DLD1 (cell line): ENCODE results near the gene IL22.
"Not testable (repeated sequence)": the region's sequence is repeated elsewhere in the genome, so short reads cannot be mapped to it uniquely, and the experiment has no call there.

Experiments used
- in situ Hi-C: cut with HindIII; loops from 2 replicates; pipeline ENCODE4 v1.10.0; 2017; ENCODE audit warnings: low sequenced_read_pairs

IL22 gene

DNA sequence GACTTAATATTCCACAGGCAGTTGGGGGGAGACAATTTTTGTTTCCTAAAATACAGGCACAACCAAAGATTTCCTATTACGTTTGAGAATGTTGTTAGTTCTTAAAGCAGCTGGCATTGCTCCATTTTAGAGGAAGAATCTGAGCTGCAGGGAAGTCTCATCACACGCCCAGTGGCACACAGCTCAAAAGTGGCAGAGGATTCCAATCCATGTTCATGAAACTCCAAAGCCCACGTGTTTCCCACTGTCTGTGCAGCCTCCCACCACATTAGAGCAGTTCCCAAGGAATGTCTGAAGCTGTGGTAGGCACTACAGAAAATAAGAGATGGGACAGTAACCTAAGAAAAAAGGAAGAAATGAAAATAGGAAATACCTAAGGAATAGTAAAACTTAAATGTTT, 21.7 kb downstream of the IL22 start:
- in situ Hi-C loops, result no loop called here

DNA sequence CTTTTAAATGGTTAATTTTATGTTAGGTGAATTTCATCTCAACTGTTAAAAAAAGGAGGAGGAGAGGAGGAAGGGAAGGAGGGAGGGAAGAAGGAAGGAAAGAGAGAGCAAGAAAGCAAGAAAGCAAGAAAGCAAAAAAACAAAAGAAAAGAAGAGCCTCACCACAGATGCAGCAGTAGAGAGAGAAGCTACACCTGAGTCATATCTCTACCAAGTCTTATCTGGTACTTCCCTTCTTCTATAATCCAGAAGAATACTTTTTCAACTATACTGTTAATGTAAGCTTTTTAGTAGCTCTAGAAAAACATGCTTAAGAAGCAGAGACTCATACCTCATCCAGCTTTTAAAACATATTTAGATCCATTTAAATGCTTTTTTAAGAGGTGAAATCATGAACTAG, 22.2 kb downstream of the IL22 start:
- in situ Hi-C loops, result no loop called here

DNA sequence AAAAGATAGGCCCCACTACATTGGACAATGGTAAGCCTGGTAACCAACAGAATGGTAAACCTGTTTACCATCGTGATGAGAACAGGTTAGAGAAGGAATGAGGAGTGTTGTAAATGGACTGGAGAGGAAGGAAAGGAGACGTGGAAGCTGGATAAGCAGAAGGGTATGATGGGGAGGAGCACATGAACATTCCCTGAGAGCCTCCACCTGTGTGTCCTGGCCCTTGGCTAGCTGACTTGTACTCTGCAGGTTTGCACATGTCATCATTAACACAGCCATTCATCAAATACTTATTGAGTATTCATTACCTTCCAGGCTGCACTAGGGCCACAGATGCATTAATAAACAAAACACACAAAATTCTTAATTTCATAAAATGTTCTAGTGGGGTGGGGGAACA, 23.4 kb downstream of the IL22 start:
- in situ Hi-C loops, result no loop called here

DNA sequence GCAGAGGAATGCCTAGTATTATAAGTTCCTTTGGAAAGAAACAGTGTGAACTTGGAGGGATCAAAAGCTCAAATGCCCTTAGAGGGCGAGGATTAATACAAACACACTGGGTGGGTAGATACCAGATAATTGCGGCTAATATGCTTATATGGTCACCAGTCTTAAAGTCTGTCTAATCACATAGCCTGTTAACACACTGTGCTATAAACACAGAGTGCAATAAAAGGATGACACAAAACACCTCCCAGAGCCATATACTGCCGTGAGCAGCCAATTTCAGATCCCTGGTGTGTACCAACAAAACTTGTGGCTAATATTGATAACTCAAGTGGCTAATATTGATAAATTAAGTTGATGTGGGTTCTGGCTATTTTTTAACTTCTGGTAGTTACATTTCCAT, 26.0 kb downstream of the IL22 start:
- in situ Hi-C loops, result no loop called here

DNA sequence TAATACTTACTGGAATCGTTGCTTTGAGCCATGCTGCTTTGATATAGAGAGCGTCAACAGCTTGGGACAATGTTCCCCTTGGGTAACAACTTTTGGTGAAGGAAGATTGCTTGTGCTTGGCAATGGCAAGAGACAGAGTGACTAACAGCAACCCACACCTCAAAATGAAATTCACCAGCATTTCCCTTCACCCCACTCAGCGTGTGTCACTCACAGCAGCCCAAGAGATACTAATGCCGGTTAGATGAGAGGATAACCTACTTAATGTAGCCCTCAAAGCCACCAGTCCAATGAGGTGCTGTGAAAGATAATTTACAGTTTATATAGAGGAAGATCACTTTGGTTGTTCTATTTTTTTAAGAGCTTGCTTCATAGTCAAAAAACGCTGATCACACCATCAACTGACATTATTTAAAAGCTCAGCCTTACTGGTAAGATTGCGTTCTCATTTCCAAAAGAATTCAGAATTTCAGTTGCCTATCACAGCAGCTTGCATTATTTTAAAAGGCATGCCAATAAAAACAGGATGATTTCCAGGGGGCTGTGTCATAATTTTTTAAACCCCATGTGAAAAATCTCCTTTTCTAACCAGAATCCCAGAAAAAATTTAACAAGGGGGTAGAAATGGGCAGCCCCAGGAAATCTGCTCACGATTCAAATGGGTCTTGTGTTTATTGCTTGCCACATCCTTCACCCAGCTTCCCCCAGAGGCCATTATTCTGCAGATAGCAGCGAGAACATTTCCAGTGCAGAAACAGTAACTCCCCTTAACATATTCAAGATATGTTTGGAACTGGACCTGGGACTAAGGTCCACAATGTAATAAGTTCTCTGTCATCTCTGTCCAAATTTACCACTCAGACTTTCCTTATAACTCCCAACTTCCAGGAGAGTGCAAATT, 27.6 kb downstream of the IL22 start, which contains the start of gene IL26:
Gene IL26, minus strand, starts transcription at position 235 of the 901 bp plus-strand sequence. Its CDS starts 54 bp downstream, at position 181.
- in situ Hi-C loops, result no loop called here

DNA sequence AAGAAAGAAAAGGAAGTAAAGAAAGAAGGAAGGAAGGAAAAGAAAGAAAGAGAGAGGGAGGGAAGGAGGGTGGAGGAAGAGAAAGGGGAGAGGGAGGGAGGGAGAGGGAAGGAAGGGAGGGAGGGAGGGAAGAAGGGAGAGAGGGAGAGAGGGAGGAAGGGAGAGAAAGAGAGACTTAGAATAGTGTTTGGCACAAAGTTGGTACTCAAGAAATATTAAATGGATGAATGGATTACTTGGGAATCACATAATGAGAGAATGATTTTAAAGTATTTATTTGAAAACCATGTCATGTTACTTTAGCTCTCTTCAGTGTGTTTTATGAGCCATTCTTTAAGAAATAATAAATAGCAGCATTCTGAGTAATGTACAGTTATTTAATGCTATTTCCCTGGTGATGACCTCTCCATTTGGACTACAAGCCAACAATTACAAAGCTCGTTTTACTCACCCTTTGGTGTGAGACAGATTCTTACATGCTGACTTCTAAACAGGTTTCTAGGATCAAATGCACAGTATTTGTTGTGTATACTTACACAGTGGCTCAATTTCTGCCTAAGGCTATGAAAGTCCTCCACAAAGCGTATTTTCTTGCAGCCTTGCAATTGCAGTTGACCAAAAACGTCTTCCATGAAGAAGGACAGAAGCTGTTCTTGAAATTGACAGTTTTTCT, 28.7 kb downstream of the IL22 start:
- in situ Hi-C loops, result no loop called here

DNA sequence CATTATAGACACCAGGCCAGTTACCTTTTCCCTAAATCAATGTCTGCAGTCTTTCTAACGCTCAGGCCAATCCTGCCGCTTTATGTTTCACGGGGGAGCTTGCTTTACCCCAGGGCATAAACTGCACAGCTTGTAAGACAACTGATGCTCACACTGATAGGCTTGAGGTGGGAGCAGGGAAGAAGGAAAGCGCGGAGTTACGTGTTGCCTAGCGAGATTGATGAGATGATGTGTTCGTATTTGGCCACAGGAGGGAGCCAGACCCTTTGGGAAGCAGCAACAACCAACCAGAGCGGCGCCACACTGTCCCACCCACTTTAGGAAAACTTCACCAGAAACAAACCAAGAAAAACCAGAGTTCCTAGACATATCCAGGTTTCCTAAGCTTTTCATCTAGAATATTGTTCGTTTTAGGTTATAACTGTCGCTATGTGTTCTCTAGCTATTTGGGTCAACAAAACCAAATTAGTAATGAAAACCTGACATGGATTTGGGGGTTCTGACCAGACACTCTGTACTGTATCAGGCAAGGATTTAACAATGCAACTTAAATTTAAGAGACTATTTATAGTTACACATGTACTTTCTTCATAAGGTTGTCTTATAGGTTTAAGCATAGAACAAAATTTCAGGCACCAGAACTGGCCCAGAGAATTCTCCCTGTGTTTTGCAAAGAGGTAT, 30.2 kb downstream of the IL22 start:
- in situ Hi-C loops, result no loop called here

DNA sequence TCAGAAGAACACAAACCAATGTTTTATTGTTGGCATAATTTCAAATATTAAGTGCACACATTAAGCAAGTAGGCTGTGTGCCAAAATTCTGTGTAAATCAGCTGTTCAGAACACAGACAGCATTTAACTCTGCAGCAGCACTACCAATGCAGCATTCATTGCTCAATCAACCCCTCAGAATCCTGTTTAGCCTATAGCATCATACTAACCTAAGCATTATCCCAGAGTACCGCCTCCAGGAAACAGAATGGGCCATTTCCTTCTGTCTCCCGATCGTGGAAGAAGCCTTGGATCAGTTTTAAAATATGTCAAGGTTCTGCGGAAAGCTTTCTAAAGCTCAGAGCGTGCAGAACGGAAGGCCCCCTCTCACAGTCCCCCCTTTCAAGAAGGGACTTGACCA, 31.1 kb downstream of the IL22 start:
- in situ Hi-C loops, result no loop called here

DNA sequence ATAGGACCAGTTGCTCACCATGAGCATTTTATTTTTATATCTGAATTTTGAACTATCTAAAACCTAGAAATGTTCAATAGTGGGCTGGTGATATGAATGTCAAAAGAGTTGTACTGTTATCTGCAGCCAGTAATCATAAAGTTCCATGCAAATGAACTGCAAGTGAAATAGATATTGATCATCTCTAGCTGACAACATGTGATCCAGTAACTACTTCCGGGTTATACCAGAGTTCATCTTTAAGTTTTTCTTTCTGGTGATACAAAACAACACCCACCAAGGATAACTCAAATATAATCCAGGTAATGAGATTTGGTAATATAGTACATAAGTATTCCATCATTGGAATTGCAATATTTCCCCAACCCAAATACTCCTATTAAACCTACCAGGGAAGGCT, 31.9 kb downstream of the IL22 start:
- in situ Hi-C loops, result no loop called here

DNA sequence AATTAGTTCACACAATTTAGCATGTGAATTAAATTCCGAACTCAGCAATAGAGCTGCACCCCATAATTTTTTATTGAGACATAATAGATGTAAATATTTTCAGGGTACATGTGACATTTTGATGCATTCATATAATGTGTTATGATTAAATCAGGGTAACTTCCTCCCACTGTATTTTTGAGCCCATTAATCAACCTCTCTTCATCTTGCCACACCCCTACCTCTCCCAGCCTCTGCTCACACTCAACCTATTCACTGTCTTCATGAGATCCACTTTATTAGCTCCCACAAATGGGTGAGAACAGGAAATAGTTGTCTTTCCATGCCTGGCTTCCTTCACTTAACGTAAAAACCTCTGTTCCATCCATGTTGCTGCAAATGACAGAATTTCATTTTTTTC, 42.5 kb downstream of the IL22 start:
- in situ Hi-C loops, result no loop called here

DNA sequence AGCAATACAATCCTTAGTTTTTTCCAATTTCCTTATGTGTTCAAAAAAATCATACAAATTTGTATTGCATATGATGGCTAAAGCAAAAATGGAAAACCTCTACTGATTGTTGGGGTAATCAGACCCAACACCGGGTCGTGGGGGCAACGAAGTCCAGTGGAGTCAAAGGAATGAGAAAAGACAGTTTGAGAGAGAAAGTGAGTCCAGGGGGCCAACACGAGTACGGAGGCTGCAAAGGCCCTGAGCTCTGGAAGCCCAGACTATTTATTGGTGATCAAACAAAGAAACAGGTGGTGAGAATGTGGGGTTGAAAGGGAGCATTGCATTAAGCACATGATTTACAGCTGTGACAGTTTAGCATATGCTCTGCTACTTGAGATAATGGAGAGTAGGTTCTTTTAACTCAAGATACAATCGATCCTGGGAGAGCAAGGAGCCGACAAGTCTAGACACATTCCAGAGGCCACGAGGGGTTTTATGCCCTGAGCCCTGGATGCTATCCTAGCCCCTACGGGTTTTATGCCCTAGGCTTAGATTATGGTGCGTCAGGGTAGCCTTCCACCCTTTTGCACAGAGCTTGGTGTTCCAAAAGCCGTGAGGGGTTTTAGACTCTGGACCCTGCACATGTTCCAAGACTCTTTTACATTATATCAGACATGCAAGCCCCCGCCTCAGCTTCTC, 44.2 kb downstream of the IL22 start:
- in situ Hi-C loops, result not testable (repeated sequence)

DNA sequence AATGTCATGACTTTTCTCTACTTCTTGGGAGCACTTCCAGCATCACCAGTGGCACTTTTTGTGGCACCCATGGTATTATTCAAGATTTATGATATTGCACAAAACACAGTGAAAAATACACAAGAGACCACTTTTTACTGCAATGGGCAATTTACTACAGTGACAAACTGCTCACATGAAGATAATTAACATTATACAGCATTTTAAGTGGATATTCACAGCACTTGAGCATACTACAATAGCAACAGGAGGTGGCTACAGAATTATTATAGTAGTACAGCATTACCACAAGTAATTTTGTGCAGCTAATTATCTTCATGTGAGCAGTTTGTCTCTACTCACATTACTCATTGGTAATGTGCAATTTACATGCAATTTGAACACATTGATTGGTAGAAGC, 46.1 kb downstream of the IL22 start:
- in situ Hi-C loops, result no loop called here

DNA sequence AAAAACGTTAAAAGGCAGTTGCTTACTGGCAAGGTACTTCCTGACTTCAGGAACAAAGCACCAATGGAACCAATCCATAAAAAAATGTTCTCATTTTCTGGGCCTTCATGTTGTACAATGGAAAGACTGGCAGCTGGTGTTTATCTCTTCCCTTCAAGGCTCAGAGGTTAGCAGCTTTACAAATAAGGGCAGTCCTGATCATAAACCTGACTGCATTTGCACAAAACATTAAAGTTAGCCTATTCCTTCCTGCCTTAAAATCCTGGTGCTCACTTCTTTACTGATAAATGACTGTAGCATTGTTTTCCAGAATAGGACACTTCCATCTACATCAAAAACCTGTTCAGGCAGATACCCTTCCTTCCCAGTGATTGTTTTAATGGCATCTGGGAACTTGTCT, 47.0 kb downstream of the IL22 start:
- in situ Hi-C loops, result no loop called here

DNA sequence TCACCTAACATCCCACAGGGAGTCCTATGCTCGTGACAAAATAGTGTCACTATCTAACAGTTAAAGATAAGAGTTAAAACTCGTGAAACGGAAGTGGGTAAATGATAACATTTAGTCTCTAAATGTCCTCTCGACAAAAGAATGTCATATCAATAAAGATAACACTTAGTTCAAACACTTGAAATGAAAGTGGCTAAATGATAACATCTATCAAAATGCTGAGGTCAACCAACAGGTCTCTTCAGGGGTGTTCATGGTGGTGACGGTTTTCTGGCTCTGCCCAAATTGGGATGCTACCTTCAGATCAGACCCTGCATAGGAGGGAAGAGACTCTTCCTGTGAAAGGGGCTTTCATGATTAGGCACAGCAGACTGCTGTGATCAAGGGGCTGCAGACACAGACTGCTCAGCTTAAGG, 49.9 kb downstream of the IL22 start:
- in situ Hi-C loops, result no loop called here

DNA sequence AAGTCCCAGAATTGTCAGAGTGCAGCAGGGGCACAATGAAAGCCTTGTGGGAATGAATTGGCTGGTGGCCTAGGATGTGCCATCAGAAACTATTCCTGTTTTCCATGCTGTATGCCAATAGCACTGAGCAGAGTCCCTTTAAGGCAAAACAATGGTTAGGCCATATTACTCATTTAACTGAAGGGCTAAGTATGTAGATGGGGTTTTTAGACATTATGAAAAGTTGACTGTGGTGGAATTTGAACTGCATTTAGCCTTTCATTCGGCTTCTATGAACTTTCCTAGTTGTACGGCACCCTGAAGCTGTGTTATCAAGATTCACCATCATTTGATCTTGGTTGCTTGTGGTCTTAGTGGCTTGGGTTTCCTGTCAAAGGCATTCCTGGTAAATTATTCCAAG, 52.5 kb downstream of the IL22 start:
- in situ Hi-C loops, result no loop called here

DNA sequence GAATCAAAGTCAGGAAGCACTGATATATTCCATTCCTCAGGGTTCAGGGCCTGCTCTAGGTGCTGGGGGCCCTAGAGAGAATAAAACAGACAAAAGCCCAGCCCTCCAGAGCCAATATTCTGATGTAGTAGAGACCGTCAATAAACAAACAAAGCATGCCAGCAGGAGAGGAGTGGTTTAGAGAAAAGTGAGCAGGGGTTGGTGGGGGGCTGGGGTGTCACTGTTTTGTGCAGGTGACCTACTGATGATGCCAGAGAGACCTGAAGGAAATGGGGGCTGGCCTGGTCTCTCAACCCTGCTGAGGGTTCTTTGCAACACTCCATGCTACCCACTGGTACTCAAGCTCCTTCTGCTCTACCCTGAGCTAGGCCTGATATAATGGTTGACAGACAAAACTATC, 54.3 kb downstream of the IL22 start:
- in situ Hi-C loops, result no loop called here

DNA sequence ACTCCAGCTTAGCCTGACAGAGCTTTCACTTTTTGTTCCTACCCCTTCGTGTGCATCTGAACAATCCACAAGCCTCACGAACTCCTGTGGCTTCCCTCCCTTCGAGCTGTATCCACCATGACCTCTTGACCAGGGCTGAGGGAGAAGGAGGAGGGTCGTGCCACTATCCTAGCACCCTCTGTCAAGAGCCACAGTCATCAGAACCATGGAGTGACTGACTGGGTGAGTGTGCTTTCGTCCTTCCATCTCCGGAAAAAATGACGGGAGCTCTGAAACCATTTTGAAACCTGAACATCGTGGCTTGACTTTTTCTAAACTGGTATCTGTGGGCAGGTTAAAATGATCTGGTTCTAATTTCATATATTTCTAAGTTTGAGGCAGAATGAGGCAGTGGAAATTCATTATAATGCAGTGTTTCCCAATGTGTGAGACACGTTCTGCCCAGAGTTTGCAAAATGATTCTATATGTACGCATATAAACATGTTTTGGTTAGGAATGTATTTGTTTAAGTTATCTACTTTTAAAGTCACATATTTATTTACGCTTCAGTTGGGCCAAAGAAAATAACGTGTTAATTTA, 54.8 kb downstream of the IL22 start:
- in situ Hi-C loops, result no loop called here
